HG02852 (cell line): ENCODE measurements around the gene APBB1IP.

Source experiments
- ATAC-seq: cut with Tn5 transposase; IDR thresholded peaks from one replicate; pipeline ENCODE4 v1.9.1; 2021; ENCODE audit warnings: mild to moderate bottlenecking, moderate library complexity; ENCODE audit not compliant: unreplicated experiment

APBB1IP gene

DNA sequence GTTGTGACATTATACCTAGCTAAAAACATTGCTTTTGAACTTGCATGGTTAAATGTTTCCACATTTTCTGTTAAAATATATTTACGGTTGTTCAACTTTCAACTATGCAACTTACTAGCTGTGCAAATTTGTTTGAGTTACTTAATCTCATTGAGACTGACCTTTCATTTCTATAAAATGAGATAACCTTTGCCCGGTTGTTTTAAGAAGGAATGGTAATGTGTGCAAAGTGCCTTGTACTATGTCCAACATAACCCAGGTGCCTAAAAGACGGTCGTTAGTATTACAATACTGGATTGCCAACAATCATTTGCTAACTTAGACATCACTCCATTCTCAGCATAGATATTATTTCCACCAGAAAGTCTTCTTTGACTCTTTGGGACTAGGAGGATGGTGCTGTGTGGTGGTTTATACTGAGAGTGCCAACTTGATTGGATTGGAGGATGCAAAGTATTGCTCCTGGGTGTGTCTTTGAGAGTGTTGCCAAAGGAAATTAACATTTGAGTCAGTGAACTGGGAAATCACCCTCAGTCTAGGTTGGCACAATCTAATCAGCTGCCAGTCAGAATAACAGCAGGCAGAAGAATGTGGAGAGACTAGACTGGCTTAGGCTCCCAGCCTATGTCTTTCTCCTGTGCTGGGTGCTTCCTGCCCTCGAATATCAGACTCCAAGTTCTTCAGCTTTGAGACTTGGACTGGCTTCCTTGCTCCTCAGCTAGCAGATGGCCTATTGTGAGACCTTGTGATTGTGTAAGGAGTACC lies 174.2 kb downstream of the APBB1IP start:
- ATAC-seq: no peak
